ENCODE measurements around the gene PSD4.

The PSD4 gene

GRCh38 chr2:113186433-113186796 is 12.6 kb downstream of the PSD4 start:
- no peaks in the 10 kb centered on the region; the same call in 1 of the 2 replicates for H4K20me1 ChIP-seq (ENCODE audit: low read depth, low read length)

GRCh38 chr2:113187771-113188170 is 14.0 kb downstream of the PSD4 start:
- TF ChIP-seq EZH2phosphoT487 (conservative IDR thresholded peaks at IDR 0.05; ENCODE audit: low read length) = no peak
- Histone ChIP-seq H3K9me2 (replicated peaks; ENCODE audit: insufficient read depth, low read length) (no peaks in the 10 kb centered on the region), H3K9me3 (ENCODE audit: insufficient read depth, low read length) (no peaks in the 10 kb centered on the region), H3K9ac (ENCODE audit: low read length) (no peak overlapping the region), H4K20me1 (ENCODE audit: low read depth, low read length) (no peaks in the 10 kb centered on the region; the same call in 1 of the 2 replicates), H3K4me3 (ENCODE audit: insufficient read depth, low read length, poor library complexity, severe bottlenecking) (no peak overlapping the region), H3K4me2 (ENCODE audit: low read depth, low read length, poor library complexity, severe bottlenecking) (no peak overlapping the region), H3K27ac (ENCODE audit: low read depth, low read length) (no peak overlapping the region), H3K27me3 (ENCODE audit: low read length) (no peaks in the 10 kb centered on the region), H3F3A (ENCODE audit: insufficient read depth) (no peaks in the 10 kb centered on the region), H3K79me2 (ENCODE audit: insufficient read depth, low read length) (peaks cover 28% of the 10 kb centered on the region), H3K36me3 (ENCODE audit: low read length) (peaks cover 3% of the 10 kb centered on the region; the same call in 1 of the 2 replicates), H2AFZ (ENCODE audit: low read depth, low read length, severe bottlenecking) (no peak overlapping the region)

More at GRCh38 chr2:113186433-113186796, 12.6 kb downstream of the PSD4 start:
- no peak overlapping the region for H3K4me3 ChIP-seq (ENCODE audit: insufficient read depth, low read length, poor library complexity, severe bottlenecking)
- no peak overlapping the region for H3K4me2 ChIP-seq (ENCODE audit: low read depth, low read length, poor library complexity, severe bottlenecking)
- no peaks in the 10 kb centered on the region for H3K9me2 ChIP-seq (replicated peaks; ENCODE audit: insufficient read depth, low read length)
- no peak for TF ChIP-seq CTCF (IDR thresholded peaks at IDR 0.05; ENCODE audit: insufficient read depth, low read length, poor library complexity, severe bottlenecking)
- no peak for TF ChIP-seq EZH2phosphoT487 (conservative IDR thresholded peaks at IDR 0.05; ENCODE audit: low read length)
- H3K27me3 ChIP-seq (ENCODE audit: low read length) = no peaks in the 10 kb centered on the region
- peaks cover 33% of the 10 kb centered on the region for H3K79me2 ChIP-seq (ENCODE audit: insufficient read depth, low read length)
- H3K9ac ChIP-seq (ENCODE audit: low read length) = no peak overlapping the region
- H3K36me3 ChIP-seq (ENCODE audit: low read length) = peaks cover 3% of the 10 kb centered on the region; the same call in 1 of the 2 replicates
- no peaks in the 10 kb centered on the region for H3F3A ChIP-seq (ENCODE audit: insufficient read depth)
- H3K27ac ChIP-seq (ENCODE audit: low read depth, low read length) = no peak overlapping the region
- H3K9me3 ChIP-seq (ENCODE audit: insufficient read depth, low read length) = no peaks in the 10 kb centered on the region
- no peak overlapping the region for H2AFZ ChIP-seq (ENCODE audit: low read depth, low read length, severe bottlenecking)

GRCh38 chr2:113190871-113191270 is 17.1 kb downstream of the PSD4 start:
- no peak overlapping the region for H3K4me2 ChIP-seq (ENCODE audit: low read depth, low read length, poor library complexity, severe bottlenecking)
- H3K36me3 ChIP-seq (ENCODE audit: low read length) = peaks cover 3% of the 10 kb centered on the region; the same call in 1 of the 2 replicates
- H3K9ac ChIP-seq (ENCODE audit: low read length) = no peak overlapping the region
- no peaks in the 10 kb centered on the region for H3K27me3 ChIP-seq (ENCODE audit: low read length)
- no peak overlapping the region for H2AFZ ChIP-seq (ENCODE audit: low read depth, low read length, severe bottlenecking)
- H3K79me2 ChIP-seq (ENCODE audit: insufficient read depth, low read length) = peaks cover 18% of the 10 kb centered on the region
- no peaks in the 10 kb centered on the region for H3K9me2 ChIP-seq (replicated peaks; ENCODE audit: insufficient read depth, low read length)
- no peak for TF ChIP-seq CTCF (IDR thresholded peaks at IDR 0.05; ENCODE audit: insufficient read depth, low read length, poor library complexity, severe bottlenecking)
- no peak for TF ChIP-seq EZH2phosphoT487 (conservative IDR thresholded peaks at IDR 0.05; ENCODE audit: low read length)
- H4K20me1 ChIP-seq (ENCODE audit: low read depth, low read length) = no peaks in the 10 kb centered on the region; the same call in 1 of the 2 replicates
- H3K9me3 ChIP-seq (ENCODE audit: insufficient read depth, low read length) = no peaks in the 10 kb centered on the region
- no peaks in the 10 kb centered on the region for H3F3A ChIP-seq (ENCODE audit: insufficient read depth)
- H3K4me3 ChIP-seq (ENCODE audit: insufficient read depth, low read length, poor library complexity, severe bottlenecking) = no peak overlapping the region
- H3K27ac ChIP-seq (ENCODE audit: low read depth, low read length) = no peak overlapping the region

- H4K20me1 ChIP-seq (ENCODE audit: low read depth, low read length) = no peaks in the 10 kb centered on the region; the same call in 1 of the 2 replicates
- no peaks in the 10 kb centered on the region for H3K9me2 ChIP-seq (replicated peaks; ENCODE audit: insufficient read depth, low read length)
Observed at GRCh38 chr2:113192459-113193100, 18.8 kb downstream of the PSD4 start.

More at GRCh38 chr2:113192459-113193100, 18.8 kb downstream of the PSD4 start:
- Histone ChIP-seq H3K27me3 (ENCODE audit: low read length) (no peaks in the 10 kb centered on the region), H3K27ac (ENCODE audit: low read depth, low read length) (no peak overlapping the region), H3K4me3 (ENCODE audit: insufficient read depth, low read length, poor library complexity, severe bottlenecking) (no peak overlapping the region), H3K4me2 (ENCODE audit: low read depth, low read length, poor library complexity, severe bottlenecking) (no peak overlapping the region), H3F3A (ENCODE audit: insufficient read depth) (no peaks in the 10 kb centered on the region), H3K79me2 (ENCODE audit: insufficient read depth, low read length) (peaks cover 13% of the 10 kb centered on the region; the same call in 1 of the 2 replicates), H3K9ac (ENCODE audit: low read length) (no peak overlapping the region), H3K9me3 (ENCODE audit: insufficient read depth, low read length) (no peaks in the 10 kb centered on the region), H2AFZ (ENCODE audit: low read depth, low read length, severe bottlenecking) (no peak overlapping the region), H3K36me3 (ENCODE audit: low read length) (peaks cover 3% of the 10 kb centered on the region; the same call in 1 of the 2 replicates)
- no peak for TF ChIP-seq EZH2phosphoT487 (conservative IDR thresholded peaks at IDR 0.05; ENCODE audit: low read length)
- TF ChIP-seq CTCF (IDR thresholded peaks at IDR 0.05; ENCODE audit: insufficient read depth, low read length, poor library complexity, severe bottlenecking) = no peak
